ENCODE data around the gene PIGH.

The PIGH gene

DNA sequence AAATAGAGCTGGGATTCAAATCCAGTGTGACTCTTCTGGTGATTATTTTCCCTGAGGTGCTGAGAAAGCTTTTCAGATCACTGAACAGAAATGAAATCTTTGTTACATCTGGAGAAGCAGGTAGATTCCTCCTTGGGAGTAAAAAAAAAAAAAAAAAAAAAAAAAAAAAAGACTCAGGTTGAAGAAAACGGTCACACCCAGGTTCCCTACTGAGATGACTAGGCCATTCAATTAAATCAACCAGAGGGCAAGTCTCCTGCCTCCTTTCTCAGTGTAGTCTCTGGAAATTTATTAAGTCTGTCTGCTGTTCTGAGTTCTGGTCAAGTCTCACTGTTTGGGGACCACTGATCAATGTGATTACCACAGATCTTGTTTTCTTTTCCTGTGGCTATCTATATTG is 43.6 kb upstream of the PIGH start:
- H3K4ac ChIP-seq (ENCODE audit: low read depth, low read length): no peak overlapping the region
- H3K14ac ChIP-seq (ENCODE audit: low read length): no peak overlapping the region
- H3K4me2 ChIP-seq (ENCODE audit: low read length): no peak overlapping the region
- H3K9ac ChIP-seq (ENCODE audit: low read length): no peak overlapping the region
- H2AFZ ChIP-seq (ENCODE audit: insufficient read depth, low read length, poor library complexity): no peak overlapping the region
- H3K79me2 ChIP-seq (ENCODE audit: control insufficient read depth, insufficient read depth, low read length, poor library complexity): no peaks in the 10 kb centered on the region
- H3K18ac ChIP-seq (ENCODE audit: low read length): no peak overlapping the region
- no peak overlapping the region for H4K12ac ChIP-seq (ENCODE audit: low read depth, low read length)
- no peak overlapping the region for H4K8ac ChIP-seq (ENCODE audit: low read depth, low read length)
- H3K27me3 ChIP-seq (ENCODE audit: insufficient read depth, low read length): no peaks in the 10 kb centered on the region
- no peaks in the 10 kb centered on the region for H3K4me1 ChIP-seq (ENCODE audit: control insufficient read depth in 1 of 2, insufficient read depth in 2 of 2, low read length in 2 of 2)
- H2BK120ac ChIP-seq (ENCODE audit: insufficient read depth, low read length, poor library complexity): no peak overlapping the region
- no peak overlapping the region for H2BK5ac ChIP-seq (ENCODE audit: low read depth, low read length, poor library complexity)
- no peak overlapping the region for H3K27ac ChIP-seq (ENCODE audit: low read depth, low read length)
- H3K4me3 ChIP-seq (ENCODE audit: low read depth, low read length): no peak overlapping the region
- no CpG with 5 or more reads among the region's 1 CpG for WGBS (ENCODE audit: extremely low coverage, insufficient coverage, insufficient read length)
- H4K91ac ChIP-seq (ENCODE audit: low read depth, low read length): no peak overlapping the region
- no peak overlapping the region for H2AK5ac ChIP-seq (ENCODE audit: low read length)
- H3K36me3 ChIP-seq (ENCODE audit: control insufficient read depth in 1 of 2, insufficient read depth in 2 of 2, low read length in 2 of 2): peaks cover 4 to 14% of the 10 kb centered on the region in 2 experiments
- no peak for DNase-seq
- H2BK12ac ChIP-seq (ENCODE audit: low read length): no peak overlapping the region
- no peaks in the 10 kb centered on the region for H3K79me1 ChIP-seq (ENCODE audit: low read length)
- no peaks in the 10 kb centered on the region for H3K9me3 ChIP-seq (ENCODE audit: insufficient read depth, low read depth, low read length)
- no peak overlapping the region for H3K23ac ChIP-seq (ENCODE audit: low read length)

DNA sequence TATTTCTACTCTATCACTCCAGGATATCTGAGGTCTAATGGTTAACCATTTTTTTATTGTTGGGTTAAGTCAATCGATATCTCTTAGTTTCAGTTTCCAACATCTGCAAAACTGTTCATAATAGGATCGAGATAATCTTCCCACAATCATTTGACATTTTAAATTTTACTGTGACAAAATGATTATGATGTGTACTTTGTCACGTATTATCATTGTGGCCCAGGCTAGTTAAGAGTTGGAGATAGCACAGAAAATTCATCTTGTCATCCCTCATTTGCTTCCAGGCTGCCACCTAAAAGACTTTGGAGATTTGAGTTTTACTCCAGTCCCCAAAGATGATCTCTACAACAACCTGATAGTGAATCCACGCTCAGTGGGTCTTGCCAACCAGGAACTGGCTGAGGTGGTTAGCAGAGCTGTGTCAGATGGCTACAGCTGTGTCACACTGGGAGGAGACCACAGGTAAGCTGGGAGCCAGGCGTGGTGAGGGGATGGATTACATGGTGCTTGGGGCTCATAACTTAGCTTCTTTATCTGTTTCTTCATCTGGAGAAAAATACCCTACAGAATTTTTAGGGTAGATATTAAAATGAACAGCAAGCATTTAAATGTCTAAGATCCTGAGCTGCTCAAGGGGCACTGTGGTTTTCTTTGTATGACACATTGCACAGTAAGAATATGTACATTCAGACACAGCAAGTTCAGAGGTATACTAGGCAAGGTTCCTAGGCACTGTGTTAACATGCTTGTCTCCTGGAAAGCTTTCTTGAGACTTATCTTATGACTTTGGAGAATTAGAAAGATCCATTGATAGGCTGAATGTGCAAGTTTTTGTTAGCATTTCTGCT is 42.1 kb upstream of the PIGH start:
- Histone ChIP-seq H3K79me1 (ENCODE audit: low read length) (no peaks in the 10 kb centered on the region), H4K12ac (ENCODE audit: low read depth, low read length) (no peak overlapping the region), H3K23ac (ENCODE audit: low read length) (peak overlapping the region; percentile 24), H3K9me3 (ENCODE audit: insufficient read depth, low read depth, low read length) (no peaks in the 10 kb centered on the region), H3K27ac (ENCODE audit: low read depth, low read length) (no peak overlapping the region), H3K14ac (ENCODE audit: low read length) (no peak overlapping the region), H3K36me3 (ENCODE audit: control insufficient read depth in 1 of 2, insufficient read depth in 2 of 2, low read length in 2 of 2) (peaks cover 4 to 14% of the 10 kb centered on the region in 2 experiments), H4K91ac (ENCODE audit: low read depth, low read length) (no peak overlapping the region), H3K4me2 (ENCODE audit: low read length) (no peak overlapping the region), H3K4me1 (ENCODE audit: control insufficient read depth in 1 of 2, insufficient read depth in 2 of 2, low read length in 2 of 2) (no peaks in the 10 kb centered on the region), H2BK5ac (ENCODE audit: low read depth, low read length, poor library complexity) (no peak overlapping the region), H2BK12ac (ENCODE audit: low read length) (no peak overlapping the region), H3K4me3 (ENCODE audit: low read depth, low read length) (no peak overlapping the region), H2AK5ac (ENCODE audit: low read length) (no peak overlapping the region), H2BK120ac (ENCODE audit: insufficient read depth, low read length, poor library complexity) (no peak overlapping the region), H3K18ac (ENCODE audit: low read length) (no peak overlapping the region), H3K27me3 (ENCODE audit: insufficient read depth, low read length) (no peaks in the 10 kb centered on the region), H4K8ac (ENCODE audit: low read depth, low read length) (no peak overlapping the region), H3K9ac (ENCODE audit: low read length) (no peak overlapping the region), H3K79me2 (ENCODE audit: control insufficient read depth, insufficient read depth, low read length, poor library complexity) (no peaks in the 10 kb centered on the region), H2AFZ (ENCODE audit: insufficient read depth, low read length, poor library complexity) (no peak overlapping the region), H3K4ac (ENCODE audit: low read depth, low read length) (no peak overlapping the region)
- WGBS (ENCODE audit: extremely low coverage, insufficient coverage, insufficient read length): no CpG with 5 or more reads among the region's 5 CpGs
- no peak for DNase-seq

GRCh38 chr14:67641480-67641879 is 41.4 kb upstream of the PIGH start:
- no peaks in the 10 kb centered on the region for H3K9me3 ChIP-seq (ENCODE audit: insufficient read depth, low read depth, low read length)

DNA sequence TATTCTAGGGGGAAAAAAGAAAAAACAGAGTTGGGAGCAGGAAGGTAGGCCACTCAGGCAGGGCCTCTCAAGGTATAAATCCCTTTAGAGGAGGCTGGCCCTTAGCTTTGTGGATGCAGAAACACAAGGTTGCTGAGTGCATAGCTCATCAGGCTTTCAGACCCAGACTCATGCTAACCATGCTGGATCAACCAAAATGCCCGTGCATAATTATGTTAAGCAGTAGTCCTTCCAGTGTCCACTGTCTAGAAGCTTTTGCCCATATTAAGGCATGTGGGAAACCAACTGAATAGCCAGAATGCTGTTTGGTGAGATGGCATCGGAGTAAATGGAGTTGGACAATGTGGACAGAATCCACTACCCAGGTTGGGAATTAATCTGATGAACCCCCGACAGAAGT is 38.6 kb upstream of the PIGH start:
- H3K4me3 ChIP-seq (ENCODE audit: low read depth, low read length): no peak overlapping the region
- H2AK5ac ChIP-seq (ENCODE audit: low read length): no peak overlapping the region
- H3K23ac ChIP-seq (ENCODE audit: low read length): no peak overlapping the region
- DNase-seq: no peak
- no peak overlapping the region for H2BK120ac ChIP-seq (ENCODE audit: insufficient read depth, low read length, poor library complexity)
- H3K36me3 ChIP-seq (ENCODE audit: control insufficient read depth in 1 of 2, insufficient read depth in 2 of 2, low read length in 2 of 2): peaks cover 0 to 1% of the 10 kb centered on the region in 2 experiments
- no peak overlapping the region for H4K91ac ChIP-seq (ENCODE audit: low read depth, low read length)
- no peak overlapping the region for H3K4me2 ChIP-seq (ENCODE audit: low read length)
- no peak overlapping the region for H3K18ac ChIP-seq (ENCODE audit: low read length)
- no peak overlapping the region for H2BK5ac ChIP-seq (ENCODE audit: low read depth, low read length, poor library complexity)
- H3K79me2 ChIP-seq (ENCODE audit: control insufficient read depth, insufficient read depth, low read length, poor library complexity): no peaks in the 10 kb centered on the region
- no peak overlapping the region for H3K9ac ChIP-seq (ENCODE audit: low read length)
- H2BK12ac ChIP-seq (ENCODE audit: low read length): no peak overlapping the region
- no peak overlapping the region for H4K12ac ChIP-seq (ENCODE audit: low read depth, low read length)
- H3K79me1 ChIP-seq (ENCODE audit: low read length): no peaks in the 10 kb centered on the region
- H3K27ac ChIP-seq (ENCODE audit: low read depth, low read length): no peak overlapping the region
- no CpG with 5 or more reads among the region's 3 CpGs for whole genome bisulfite sequencing (ENCODE audit: extremely low coverage, insufficient coverage, insufficient read length)
- H2AFZ ChIP-seq (ENCODE audit: insufficient read depth, low read length, poor library complexity): no peak overlapping the region
- H3K4me1 ChIP-seq (ENCODE audit: control insufficient read depth in 1 of 2, insufficient read depth in 2 of 2, low read length in 2 of 2): no peaks in the 10 kb centered on the region
- no peak overlapping the region for H4K8ac ChIP-seq (ENCODE audit: low read depth, low read length)
- no peak overlapping the region for H3K14ac ChIP-seq (ENCODE audit: low read length)
- no peaks in the 10 kb centered on the region for H3K27me3 ChIP-seq (ENCODE audit: insufficient read depth, low read length)
- H3K9me3 ChIP-seq (ENCODE audit: insufficient read depth, low read depth, low read length): no peaks in the 10 kb centered on the region
- no peak overlapping the region for H3K4ac ChIP-seq (ENCODE audit: low read depth, low read length)

More at GRCh38 chr14:67641480-67641879, 41.4 kb upstream of the PIGH start:
- Histone ChIP-seq H4K8ac (ENCODE audit: low read depth, low read length) (no peak overlapping the region), H2AK5ac (ENCODE audit: low read length) (no peak overlapping the region), H2AFZ (ENCODE audit: insufficient read depth, low read length, poor library complexity) (no peak overlapping the region), H3K23ac (ENCODE audit: low read length) (no peak overlapping the region), H3K79me1 (ENCODE audit: low read length) (no peaks in the 10 kb centered on the region), H2BK5ac (ENCODE audit: low read depth, low read length, poor library complexity) (no peak overlapping the region), H2BK12ac (ENCODE audit: low read length) (no peak overlapping the region), H3K27ac (ENCODE audit: low read depth, low read length) (no peak overlapping the region), H3K4me3 (ENCODE audit: low read depth, low read length) (no peak overlapping the region), H3K27me3 (ENCODE audit: insufficient read depth, low read length) (no peaks in the 10 kb centered on the region), H4K91ac (ENCODE audit: low read depth, low read length) (no peak overlapping the region), H3K14ac (ENCODE audit: low read length) (no peak overlapping the region), H3K4me1 (ENCODE audit: control insufficient read depth in 1 of 2, insufficient read depth in 2 of 2, low read length in 2 of 2) (no peaks in the 10 kb centered on the region), H2BK120ac (ENCODE audit: insufficient read depth, low read length, poor library complexity) (no peak overlapping the region), H3K18ac (ENCODE audit: low read length) (no peak overlapping the region), H3K9ac (ENCODE audit: low read length) (no peak overlapping the region), H3K4me2 (ENCODE audit: low read length) (no peak overlapping the region), H4K12ac (ENCODE audit: low read depth, low read length) (no peak overlapping the region), H3K79me2 (ENCODE audit: control insufficient read depth, insufficient read depth, low read length, poor library complexity) (no peaks in the 10 kb centered on the region), H3K4ac (ENCODE audit: low read depth, low read length) (no peak overlapping the region), H3K36me3 (ENCODE audit: control insufficient read depth in 1 of 2, insufficient read depth in 2 of 2, low read length in 2 of 2) (peaks cover 4 to 13% of the 10 kb centered on the region in 2 experiments)
- no CpG with 5 or more reads among the region's 1 CpG for WGBS (ENCODE audit: extremely low coverage, insufficient coverage, insufficient read length)
- no peak for DNase-seq

All from trophoblast cell (in vitro differentiated cells and primary cell).